IMR-90 (cell line): ENCODE measurements around the gene IFNG-AS1. TPM values are rescaled to one million over a fixed set of nuclear protein-coding genes. Genes with fewer than 3 reads are reported as not detected.

Experiments used
- ATAC-seq: fragments of 200-7000 bp; cut with Tn5 transposase; 2 replicates; pipeline ENCODE4 v1.9.1; 2020; ENCODE audit warnings: low read depth, mild to moderate bottlenecking, moderate library complexity
- BruUV-seq: library from RNA; stranded (reverse); fragments of 400-500 nt; replicated peaks from 2 replicates; lab custom pipeline; 2021; lab: Mats Ljungman, UMichigan
- CTCF ChIA-PET: fragments of 300-600 bp; formaldehyde crosslinking; extraction: SDS; loops from one replicate; lab custom pipeline; 2021; ENCODE audit warnings: antibody characterized with exemption; lab: Yijun Ruan, JAX
- POLR2A ChIA-PET: fragments of 300-600 bp; sonication (Branson Sonifier 250); formaldehyde crosslinking; loops from one replicate; lab custom pipeline; 2022; ENCODE audit warnings: antibody characterized with exemption; ENCODE audit not compliant: unreplicated experiment; lab: Charles Lee
- DNase-seq: peaks from one replicate; pipeline ENCODE4 v3.0.0; 2013
- H2AFZ ChIP-seq: replicated peaks from 2 replicates; pipeline ENCODE3; 2013; ENCODE audit warnings: low read length, mild to moderate bottlenecking; ENCODE audit not compliant: poor library complexity
- H2AK5ac ChIP-seq: 2 replicates; pipeline ENCODE4 v1.6.1; 2013; ENCODE audit warnings: low read depth, low read length, inconsistent platforms
- H2AK9ac ChIP-seq: replicated peaks from 2 replicates; pipeline ENCODE3; 2013; ENCODE audit warnings: mild to moderate bottlenecking, low read depth, low read length, moderate library complexity; ENCODE audit not compliant: poor library complexity
- H2BK120ac ChIP-seq: 2 replicates; pipeline ENCODE4 v1.6.1; 2013; ENCODE audit warnings: low read depth, low read length, inconsistent platforms
- H2BK15ac ChIP-seq: 3 replicates; pipeline ENCODE4 v1.6.1; 2013; ENCODE audit warnings: low read depth, low read length, inconsistent platforms
- H2BK20ac ChIP-seq: 2 replicates; pipeline ENCODE4 v1.6.1; 2013; ENCODE audit warnings: low read depth, mild to moderate bottlenecking, inconsistent platforms, low read length, moderate library complexity
- H2BK5ac ChIP-seq: 2 replicates; pipeline ENCODE4 v1.6.1; 2013; ENCODE audit warnings: mild to moderate bottlenecking, low read depth, low read length, inconsistent platforms; ENCODE audit not compliant: poor library complexity, severe bottlenecking
- H3K14ac ChIP-seq: replicated peaks from 2 replicates; pipeline ENCODE4 v1.6.1; 2013; ENCODE audit warnings: low read depth, low read length, inconsistent platforms
- H3K18ac ChIP-seq: 2 replicates; pipeline ENCODE4 v1.6.1; 2013; ENCODE audit warnings: low read depth, low read length, control low read depth
- H3K23ac ChIP-seq: 2 replicates; pipeline ENCODE4 v1.6.1; 2013; ENCODE audit warnings: low read depth, low read length, inconsistent platforms
- H3K27ac ChIP-seq: 2 replicates; pipeline ENCODE4 v1.5.1; 2013; ENCODE audit warnings: mild to moderate bottlenecking, control low read depth, low read length; ENCODE audit not compliant: insufficient read depth
- H3K27me3 ChIP-seq: 2 replicates; pipeline ENCODE4 v1.6.1; 2013; ENCODE audit warnings: low read length; ENCODE audit not compliant: control insufficient read depth, insufficient read depth
- H3K36me3 ChIP-seq: 2 replicates; pipeline ENCODE4 v1.6.1; 2013; ENCODE audit warnings: low read length, mixed read lengths; ENCODE audit not compliant: control insufficient read depth, insufficient read depth
- H3K4ac ChIP-seq: 2 replicates; pipeline ENCODE4 v1.6.1; 2013; ENCODE audit warnings: low read depth, low read length, inconsistent platforms
- H3K4me1 ChIP-seq: 2 replicates; pipeline ENCODE4 v1.6.1; 2013; ENCODE audit warnings: low read length, mixed read lengths; ENCODE audit not compliant: control insufficient read depth, insufficient read depth
- H3K4me2 ChIP-seq: 2 replicates; pipeline ENCODE4 v1.6.1; 2013; ENCODE audit warnings: low read depth, mild to moderate bottlenecking, control low read depth, low read length, moderate library complexity
- H3K4me3 ChIP-seq: 2 replicates; pipeline ENCODE4 v1.5.1; 2013; ENCODE audit warnings: low read depth, mild to moderate bottlenecking, control low read depth, low read length, moderate library complexity; ENCODE audit not compliant: insufficient read depth
- H3K56ac ChIP-seq: 2 replicates; pipeline ENCODE4 v1.6.1; 2013; ENCODE audit warnings: low read length, inconsistent platforms; ENCODE audit not compliant: insufficient read depth; ENCODE audit errors: extremely low read depth
- H3K79me1 ChIP-seq, 2 experiments: 2 replicates each; pipeline ENCODE4 v1.6.1; 2013; ENCODE audit warnings: low read length in 2 of 2, inconsistent platforms in 1 of 2, low read depth in 1 of 2
- H3K9ac ChIP-seq: 2 replicates; pipeline ENCODE4 v1.6.1; 2013; ENCODE audit warnings: low read depth, low read length, control low read depth
- H3K9me1 ChIP-seq: 2 replicates; pipeline ENCODE4 v1.6.1; 2013; ENCODE audit warnings: low read length, inconsistent platforms; ENCODE audit not compliant: insufficient read depth
- H3K9me3 ChIP-seq: 2 replicates; pipeline ENCODE4 v1.6.1; 2013; ENCODE audit warnings: low read length; ENCODE audit not compliant: control insufficient read depth, insufficient read depth
- H4K20me1 ChIP-seq: 2 replicates; pipeline ENCODE4 v1.6.1; 2013; ENCODE audit warnings: low read length, inconsistent platforms; ENCODE audit not compliant: insufficient read depth
- H4K5ac ChIP-seq: 2 replicates; pipeline ENCODE4 v1.6.1; 2013; ENCODE audit warnings: mild to moderate bottlenecking, low read depth, low read length, control low read depth
- H4K8ac ChIP-seq, 2 experiments: 2 replicates each; pipeline ENCODE4 v1.6.1; 2013; ENCODE audit warnings: low read depth in 2 of 2, low read length in 2 of 2, control low read depth in 1 of 2, inconsistent platforms in 1 of 2
- H4K91ac ChIP-seq: 2 replicates; pipeline ENCODE4 v1.6.1; 2013; ENCODE audit warnings: low read depth, low read length, inconsistent platforms; ENCODE audit not compliant: insufficient read depth
- BHLHE40 ChIP-seq: fragments of 150-350 bp; IDR thresholded peaks from 2 replicates; pipeline ENCODE4 v1.6.1; 2016; ENCODE audit warnings: mild to moderate bottlenecking, low read depth, low read length
- MAFK ChIP-seq: IDR thresholded peaks from 2 replicates; pipeline ENCODE4 v1.6.1; 2012; ENCODE audit warnings: low read depth, low read length, improper control_type of control experiment
- RAD21 ChIP-seq: IDR thresholded peaks from 2 replicates; pipeline ENCODE4 v1.6.1; 2012; ENCODE audit warnings: low read length, improper control_type of control experiment
- dilution Hi-C: fragments of 300-500 bp; cut with HindIII; formaldehyde crosslinking; loops from one replicate; pipeline ENCODE4 v1.14.3; 2018; ENCODE audit warnings: low sequenced_read_pairs; ENCODE audit not compliant: unreplicated experiment
- in situ Hi-C: fragments of 300-500 bp; cut with MboI; formaldehyde crosslinking; loops from 3 replicates; pipeline ENCODE4 v1.14.3; 2019; ENCODE audit warnings: low sequenced_read_pairs, inconsistent platforms, mixed read lengths
- intact Hi-C: fragments of 100-400 bp; cut with micrococcal nuclease; formaldehyde crosslinking; loops from 2 replicates; pipeline ENCODE4 v1.10.0; 2022
- polyA plus RNA-seq, 3 experiments: library from polyadenylated mRNA; depleted of rRNA; stranded (reverse); fragments of >200 nt; gene quantifications; 2 replicates each; pipeline ENCODE4 v1.2.3, GENCODE V29; 2012; ENCODE audit warnings: low replicate concordance in 1 of 3
- total RNA-seq: library from RNA; depleted of rRNA; stranded (reverse); fragments of >200 nt; gene quantifications from 2 replicates; pipeline ENCODE4 v1.2.3, GENCODE V29; 2012

Gene IFNG-AS1
- total and polyA plus RNA-seq, 2 of the 4 experiments (the other 2 are of a cell fraction), result not detected

DNA sequence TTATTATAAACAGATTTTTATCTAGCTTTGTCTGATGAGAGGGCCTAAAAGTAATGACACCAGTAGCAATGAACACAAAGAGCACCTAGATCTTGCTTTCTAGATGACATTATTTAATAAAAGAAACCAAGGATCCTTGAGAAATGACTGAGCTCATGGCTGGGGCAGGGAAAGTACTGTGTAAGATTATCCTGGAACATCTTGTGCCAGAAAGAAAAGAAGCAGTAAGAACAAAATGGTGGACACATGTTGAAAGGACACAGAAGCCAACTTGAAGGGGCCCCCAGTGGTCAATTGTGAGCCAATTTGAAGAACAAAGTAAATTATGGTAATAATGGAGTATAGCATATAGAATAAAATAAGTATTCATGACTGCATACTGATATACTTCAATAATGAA is 10.0 kb downstream of the IFNG-AS1 start:
- Histone ChIP-seq H3K9me1 (no peaks in the 10 kb centered on the region), H4K91ac (no peak overlapping the region), H4K8ac (no peak overlapping the region), H3K18ac (no peak overlapping the region), H2AFZ (no peak overlapping the region), H3K9ac (no peak overlapping the region), H3K14ac (no peak overlapping the region), H4K20me1 (no peaks in the 10 kb centered on the region), H3K27me3 (no peaks in the 10 kb centered on the region), H2AK5ac (no peak overlapping the region), H3K4me2 (no peak overlapping the region), H2AK9ac (no peak overlapping the region), H3K27ac (no peak overlapping the region), H2BK20ac (no peak overlapping the region), H3K36me3 (no peaks in the 10 kb centered on the region), H3K4ac (no peak overlapping the region), H2BK15ac (no peak overlapping the region), H3K56ac (no peak overlapping the region), H3K79me1 (no peaks in the 10 kb centered on the region), H3K9me3 (peaks cover under 1% of the 10 kb centered on the region; the same call in 1 of the 2 replicates), H3K4me1 (no peaks in the 10 kb centered on the region), H3K23ac (no peak overlapping the region), H4K5ac (no peak overlapping the region), H2BK5ac (no peak overlapping the region), H2BK120ac (no peak overlapping the region), H3K4me3 (no peak overlapping the region)
- TF ChIP-seq MAFK, result no peak
- TF ChIP-seq RAD21, result no peak
- no peak for TF ChIP-seq BHLHE40
- dilution Hi-C loops (no loop called here), in situ Hi-C loops (no loop called here), intact Hi-C loops (no loop called here)
- no TSS peak for BruUV-seq
- CTCF ChIA-PET, result no interaction called here
- POLR2A ChIA-PET, result no interaction called here
- DNase-seq (no peak), ATAC-seq (no peak)
